NOMO-1 (cell line): ENCODE data around the gene RSKR.
A peak's percentile ranks its signal among the peaks of the same experiment; 100 is the strongest.
"Not testable (repeated sequence)": the region's sequence is repeated elsewhere in the genome, so short reads cannot be mapped to it uniquely, and the experiment has no call there.

Source experiments
- DNase-seq, 2 experiments: peaks; one replicate each; lab custom pipeline; 2025; ENCODE audit not compliant: unreplicated experiment in 2 of 2; lab: John Stamatoyannopoulos, UW

The RSKR gene

GRCh38 chr17:28578246-28579195 lies 35.5 kb downstream of the RSKR start:
- no peak for DNase-seq

- DNase-seq, result no peak
Observed at GRCh38 chr17:28577466-28577824, 36.5 kb downstream of the RSKR start.

GRCh38 chr17:28576758-28577465 lies 37.1 kb downstream of the RSKR start, which contains the start of gene ALDOC:
TSS of gene ALDOC (minus strand) at chr17:28576895. CDS start at chr17:28575532, 1,363 bp downstream.
- peak; percentile 85 to 94 for DNase-seq

GRCh38 chr17:28576016-28576415 lies 38.0 kb downstream of the RSKR start:
- DNase-seq, result not testable (repeated sequence)

- DNase-seq, result no peak
Observed at GRCh38 chr17:28575126-28575795, 38.7 kb downstream of the RSKR start.

- no peak for DNase-seq
Observed at GRCh38 chr17:28574526-28574925, 39.5 kb downstream of the RSKR start.

GRCh38 chr17:28573966-28574480 lies 40.0 kb downstream of the RSKR start:
- no peak for DNase-seq

GRCh38 chr17:28573521-28573920 lies 40.5 kb downstream of the RSKR start:
- DNase-seq, result no peak

GRCh38 chr17:28573040-28573380 lies 41.0 kb downstream of the RSKR start:
- no peak for DNase-seq

- DNase-seq, result no peak
Observed at GRCh38 chr17:28572259-28573039, 41.5 kb downstream of the RSKR start.

GRCh38 chr17:28571361-28572122 lies 42.4 kb downstream of the RSKR start, which contains the start of gene PIGS:
TSS of gene PIGS (minus strand) at chr17:28571524. CDS start at chr17:28571496, 28 bp downstream.
- peak; percentile 91 to 95 for DNase-seq

- DNase-seq, result peak in 1 of 2 experiments; percentile 11
Observed at GRCh38 chr17:28570716-28571360, 43.1 kb downstream of the RSKR start.

GRCh38 chr17:28569446-28569845 lies 44.5 kb downstream of the RSKR start:
- DNase-seq, result no peak

- DNase-seq, result peak; percentile 75 to 88
Observed at GRCh38 chr17:28567604-28568003, 46.4 kb downstream of the RSKR start.

GRCh38 chr17:28563475-28563874 lies 50.5 kb downstream of the RSKR start:
- no peak for DNase-seq
